ENCODE data around the gene PTPRG.

The PTPRG gene

GRCh38 chr3:62335196-62335595 lies 773.8 kb downstream of the PTPRG start:
- no peak for DNase-seq (ENCODE audit: low read depth in 3 of 3)

GRCh38 chr3:62343755-62344154 lies 782.4 kb downstream of the PTPRG start:
- no peak for DNase-seq (ENCODE audit: low read depth in 3 of 3)
